ENCODE measurements around the gene COL7A1. TPM values are rescaled to one million over a fixed set of nuclear protein-coding genes. Genes with fewer than 3 reads are reported as not detected.
"Not testable (repeated sequence)": the region's sequence is repeated elsewhere in the genome, so short reads cannot be mapped to it uniquely, and the experiment has no call there.

The COL7A1 gene
- total RNA-seq, 1 donor from 2014 or later, result 2.1 TPM

DNA sequence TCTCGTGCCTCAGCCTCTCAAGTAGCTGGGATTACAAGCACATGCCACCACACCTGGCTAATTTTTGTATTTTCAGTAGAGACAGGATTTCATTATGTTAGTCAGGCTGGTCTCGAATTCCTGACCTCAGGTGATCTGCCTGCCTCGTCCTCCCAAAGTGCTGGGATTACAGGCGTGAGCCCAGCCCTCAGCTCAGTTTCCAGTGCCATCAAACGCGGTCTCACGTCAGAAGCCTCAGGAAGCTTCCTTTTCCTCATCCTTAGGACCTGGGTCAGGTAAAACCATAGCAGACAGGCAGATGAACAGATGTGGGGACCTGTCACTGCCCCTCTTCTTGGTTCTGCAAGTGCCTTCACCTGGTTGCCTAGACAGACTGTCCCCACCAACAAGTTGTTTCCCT is 43.5 kb downstream of the COL7A1 start:
- peaks cover 9 to 12% (median 10%) of the 10 kb centered on the region in 3 donors for H3K4me1 ChIP-seq (ENCODE audit: control insufficient read depth in 3 of 3, insufficient read depth in 3 of 3, low read length in 3 of 3)
- H3K9ac ChIP-seq (ENCODE audit: low read depth in 1 of 3, low read length in 3 of 3); H3K4me3 ChIP-seq (ENCODE audit: low read length in 3 of 3); H3K27ac ChIP-seq (ENCODE audit: low read depth, low read length); H3K9me3 ChIP-seq (ENCODE audit: control insufficient read depth in 3 of 3, low read length in 3 of 3); H3K36me3 ChIP-seq (ENCODE audit: control insufficient read depth in 3 of 3, insufficient read depth in 3 of 3, low read length in 3 of 3); H3K27me3 ChIP-seq (ENCODE audit: control insufficient read depth in 3 of 3, insufficient read depth in 3 of 3, low read length in 3 of 3): not testable (repeated sequence)

DNA sequence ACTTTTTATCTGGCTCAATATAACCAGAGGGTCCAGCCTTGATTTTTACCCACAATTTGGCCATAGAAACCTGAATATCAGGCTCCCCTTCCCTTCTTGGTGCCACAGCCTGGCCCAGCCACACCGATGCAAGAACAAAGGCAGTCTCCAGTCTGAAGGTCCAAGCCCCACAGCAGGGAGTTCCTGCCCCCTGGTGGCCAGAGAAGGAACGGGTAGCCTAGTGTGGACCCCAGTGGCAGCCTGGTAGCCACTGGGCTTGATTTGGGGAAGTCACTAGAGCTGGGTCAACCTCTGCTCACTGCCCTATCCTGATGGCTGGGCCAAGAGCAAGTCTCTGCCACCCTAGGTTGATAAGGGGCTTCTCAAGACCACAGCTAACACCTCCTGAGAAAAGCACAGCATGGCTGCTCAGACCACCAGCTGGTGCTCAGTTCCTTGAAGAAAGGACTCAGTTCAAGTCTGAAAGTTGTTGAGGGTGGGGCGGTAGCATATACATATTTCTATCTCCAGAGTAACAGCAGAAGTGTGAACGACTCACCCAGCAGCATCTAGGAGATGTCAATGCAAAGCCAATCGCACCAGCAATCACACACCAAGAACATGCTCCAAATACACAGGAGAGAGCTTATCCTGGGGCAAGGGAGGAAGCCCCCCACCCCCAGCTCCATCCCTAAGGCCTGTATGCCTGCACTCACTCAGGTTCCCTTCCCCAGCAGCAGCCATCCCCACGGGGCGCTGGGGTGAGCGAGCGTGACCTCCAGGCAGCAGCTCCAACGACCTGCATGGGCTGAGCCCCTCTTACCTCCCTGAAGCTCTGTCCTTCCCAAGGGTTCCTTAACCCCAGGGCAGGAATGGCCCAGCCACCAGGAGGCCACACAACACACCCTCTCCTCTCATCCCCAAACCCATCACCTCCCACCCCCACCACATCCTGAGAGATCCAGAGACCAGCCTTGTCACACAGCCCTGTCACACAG is 46.1 kb downstream of the COL7A1 start:
- Histone ChIP-seq H3K27ac (ENCODE audit: low read depth, low read length) (no peak overlapping the region), H3K4me1 (ENCODE audit: control insufficient read depth in 3 of 3, insufficient read depth in 3 of 3, low read length in 3 of 3) (peaks cover 0 to 6% (median 5%) of the 10 kb centered on the region in 3 donors), H3K9ac (ENCODE audit: low read depth in 1 of 3, low read length in 3 of 3) (peak overlapping the region in 2 of 3 donors; percentile 10 to 43), H3K36me3 (ENCODE audit: control insufficient read depth in 3 of 3, insufficient read depth in 3 of 3, low read length in 3 of 3) (peaks cover 2 to 11% (median 5%) of the 10 kb centered on the region in 3 donors), H3K27me3 (ENCODE audit: control insufficient read depth in 3 of 3, insufficient read depth in 3 of 3, low read length in 3 of 3) (no peaks in the 10 kb centered on the region), H3K9me3 (ENCODE audit: control insufficient read depth in 3 of 3, low read length in 3 of 3) (no peaks in the 10 kb centered on the region), H3K4me3 (ENCODE audit: low read length in 3 of 3) (no peak overlapping the region)

DNA sequence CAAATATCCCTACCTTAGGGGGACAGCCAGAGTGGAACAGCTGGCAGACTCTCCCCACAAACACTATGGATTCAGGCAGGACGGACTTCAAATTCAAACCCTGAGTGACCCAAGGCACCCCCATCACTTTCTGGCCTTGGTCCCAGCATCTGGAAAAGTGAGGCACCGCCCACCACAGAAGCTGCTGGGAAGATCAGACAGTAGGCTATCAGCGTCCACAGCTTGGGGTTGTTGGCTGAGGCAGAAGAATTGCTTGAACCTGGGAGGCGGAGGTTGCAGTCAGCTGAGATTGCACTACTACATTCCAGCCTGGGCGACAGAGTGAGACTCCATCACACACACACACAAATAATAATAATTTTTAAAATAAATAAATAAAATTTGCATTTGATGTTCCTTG is 47.0 kb downstream of the COL7A1 start:
- peaks cover 6 to 12% (median 11%) of the 10 kb centered on the region in 3 donors for H3K4me1 ChIP-seq (ENCODE audit: control insufficient read depth in 3 of 3, insufficient read depth in 3 of 3, low read length in 3 of 3)
- no peak overlapping the region for H3K4me3 ChIP-seq (ENCODE audit: low read length in 3 of 3)
- H3K9ac ChIP-seq (ENCODE audit: low read depth in 1 of 3, low read length in 3 of 3), result no peak overlapping the region
- H3K36me3 ChIP-seq (ENCODE audit: control insufficient read depth in 3 of 3, insufficient read depth in 3 of 3, low read length in 3 of 3), result peaks cover 2 to 11% (median 5%) of the 10 kb centered on the region in 3 donors
- no peak overlapping the region for H3K27ac ChIP-seq (ENCODE audit: low read depth, low read length)
- H3K27me3 ChIP-seq (ENCODE audit: control insufficient read depth in 3 of 3, insufficient read depth in 3 of 3, low read length in 3 of 3), result no peaks in the 10 kb centered on the region
- no peaks in the 10 kb centered on the region for H3K9me3 ChIP-seq (ENCODE audit: control insufficient read depth in 3 of 3, low read length in 3 of 3)

- Histone ChIP-seq H3K27me3 (ENCODE audit: control insufficient read depth in 3 of 3, insufficient read depth in 3 of 3, low read length in 3 of 3) (no peaks in the 10 kb centered on the region), H3K27ac (ENCODE audit: low read depth, low read length) (no peak overlapping the region), H3K4me1 (ENCODE audit: control insufficient read depth in 3 of 3, insufficient read depth in 3 of 3, low read length in 3 of 3) (peaks cover 12 to 17% (median 16%) of the 10 kb centered on the region in 3 donors), H3K4me3 (ENCODE audit: low read length in 3 of 3) (no peak overlapping the region), H3K9me3 (ENCODE audit: control insufficient read depth in 3 of 3, low read length in 3 of 3) (no peaks in the 10 kb centered on the region), H3K36me3 (ENCODE audit: control insufficient read depth in 3 of 3, insufficient read depth in 3 of 3, low read length in 3 of 3) (peaks cover 2 to 11% (median 5%) of the 10 kb centered on the region in 3 donors), H3K9ac (ENCODE audit: low read depth in 1 of 3, low read length in 3 of 3) (no peak overlapping the region)
These were observed 48.8 kb downstream of the COL7A1 start for GRCh38 chr3:48546203-48546829.

- Histone ChIP-seq H3K27me3 (ENCODE audit: control insufficient read depth in 3 of 3, insufficient read depth in 3 of 3, low read length in 3 of 3) (no peaks in the 10 kb centered on the region), H3K4me3 (ENCODE audit: low read length in 3 of 3) (no peak overlapping the region), H3K9ac (ENCODE audit: low read depth in 1 of 3, low read length in 3 of 3) (no peak overlapping the region), H3K9me3 (ENCODE audit: control insufficient read depth in 3 of 3, low read length in 3 of 3) (no peaks in the 10 kb centered on the region), H3K27ac (ENCODE audit: low read depth, low read length) (no peak overlapping the region), H3K4me1 (ENCODE audit: control insufficient read depth in 3 of 3, insufficient read depth in 3 of 3, low read length in 3 of 3) (peaks cover 12 to 17% (median 16%) of the 10 kb centered on the region in 3 donors), H3K36me3 (ENCODE audit: control insufficient read depth in 3 of 3, insufficient read depth in 3 of 3, low read length in 3 of 3) (peaks cover 4 to 15% (median 9%) of the 10 kb centered on the region in 3 donors)
These were observed 51.0 kb downstream of the COL7A1 start for GRCh38 chr3:48544141-48544540.

- Histone ChIP-seq H3K4me1 (ENCODE audit: control insufficient read depth in 3 of 3, insufficient read depth in 3 of 3, low read length in 3 of 3) (peaks cover 11 to 13% (median 12%) of the 10 kb centered on the region in 3 donors), H3K36me3 (ENCODE audit: control insufficient read depth in 3 of 3, insufficient read depth in 3 of 3, low read length in 3 of 3) (peaks cover 9 to 17% (median 11%) of the 10 kb centered on the region in 3 donors), H3K4me3 (ENCODE audit: low read length in 3 of 3) (peak overlapping the region in 1 of 3 donors; percentile 41), H3K9ac (ENCODE audit: low read depth in 1 of 3, low read length in 3 of 3) (no peak overlapping the region), H3K9me3 (ENCODE audit: control insufficient read depth in 3 of 3, low read length in 3 of 3) (no peaks in the 10 kb centered on the region), H3K27me3 (ENCODE audit: control insufficient read depth in 3 of 3, insufficient read depth in 3 of 3, low read length in 3 of 3) (no peaks in the 10 kb centered on the region), H3K27ac (ENCODE audit: low read depth, low read length) (peak overlapping the region; percentile 58)
These were observed 51.8 kb downstream of the COL7A1 start for GRCh38 chr3:48543271-48543866.

- Histone ChIP-seq H3K4me1 (ENCODE audit: control insufficient read depth in 3 of 3, insufficient read depth in 3 of 3, low read length in 3 of 3) (peaks cover 8 to 9% (median 9%) of the 10 kb centered on the region in 3 donors), H3K36me3 (ENCODE audit: control insufficient read depth in 3 of 3, insufficient read depth in 3 of 3, low read length in 3 of 3) (peaks cover 20 to 33% (median 29%) of the 10 kb centered on the region in 3 donors), H3K9ac (ENCODE audit: low read depth in 1 of 3, low read length in 3 of 3) (no peak overlapping the region), H3K9me3 (ENCODE audit: control insufficient read depth in 3 of 3, low read length in 3 of 3) (no peaks in the 10 kb centered on the region), H3K4me3 (ENCODE audit: low read length in 3 of 3) (no peak overlapping the region), H3K27me3 (ENCODE audit: control insufficient read depth in 3 of 3, insufficient read depth in 3 of 3, low read length in 3 of 3) (no peaks in the 10 kb centered on the region), H3K27ac (ENCODE audit: low read depth, low read length) (no peak overlapping the region)
These were observed 56.7 kb downstream of the COL7A1 start for GRCh38 chr3:48538451-48538850.

DNA sequence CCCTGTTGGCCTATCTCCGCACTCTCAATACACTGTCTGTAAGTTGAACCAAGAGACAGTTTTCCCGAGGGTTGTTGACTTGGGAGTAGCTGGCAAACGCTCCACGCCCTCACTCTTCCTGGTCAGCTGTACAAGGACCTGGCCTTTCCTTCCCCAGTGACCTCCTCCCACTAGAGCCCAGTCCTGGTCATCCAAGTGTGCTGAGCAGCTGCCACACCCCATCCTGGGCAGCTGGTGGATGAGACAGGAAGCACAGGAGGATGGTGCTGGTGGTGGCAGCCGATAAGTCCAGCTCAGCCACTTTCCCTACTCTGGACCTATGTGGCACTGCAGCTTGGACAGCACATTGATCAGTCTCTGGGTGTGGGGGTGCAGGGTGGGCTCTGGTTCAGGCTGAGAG is 58.3 kb downstream of the COL7A1 start:
- peaks cover 20 to 40% (median 29%) of the 10 kb centered on the region in 3 donors for H3K36me3 ChIP-seq (ENCODE audit: control insufficient read depth in 3 of 3, insufficient read depth in 3 of 3, low read length in 3 of 3)
- H3K27me3 ChIP-seq (ENCODE audit: control insufficient read depth in 3 of 3, insufficient read depth in 3 of 3, low read length in 3 of 3), result no peaks in the 10 kb centered on the region
- no peak overlapping the region for H3K4me3 ChIP-seq (ENCODE audit: low read length in 3 of 3)
- H3K9ac ChIP-seq (ENCODE audit: low read depth in 1 of 3, low read length in 3 of 3), result no peak overlapping the region
- no peaks in the 10 kb centered on the region for H3K4me1 ChIP-seq (ENCODE audit: control insufficient read depth in 3 of 3, insufficient read depth in 3 of 3, low read length in 3 of 3)
- no peaks in the 10 kb centered on the region for H3K9me3 ChIP-seq (ENCODE audit: control insufficient read depth in 3 of 3, low read length in 3 of 3)
- H3K27ac ChIP-seq (ENCODE audit: low read depth, low read length), result no peak overlapping the region

DNA sequence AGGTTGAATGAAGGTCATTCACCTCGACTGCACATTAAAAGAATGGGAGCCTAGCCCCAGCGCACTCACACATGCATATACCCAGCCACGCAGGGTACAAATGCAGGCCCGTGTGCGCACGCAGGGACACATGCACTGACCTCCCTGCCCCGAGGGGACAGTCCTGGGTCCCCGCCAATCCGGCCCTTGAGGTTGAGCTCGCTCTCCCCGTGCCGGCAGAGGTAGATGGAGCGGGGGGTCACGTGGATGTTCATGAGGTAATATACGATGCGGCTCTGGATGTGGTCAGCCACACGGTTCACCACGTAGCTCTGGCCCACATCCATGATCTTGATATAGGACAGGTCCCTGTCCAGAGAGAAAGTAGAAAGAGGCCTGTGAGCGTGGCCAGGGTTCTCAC is 59.0 kb downstream of the COL7A1 start:
- no peak overlapping the region for H3K4me3 ChIP-seq (ENCODE audit: low read length in 3 of 3)
- H3K4me1 ChIP-seq (ENCODE audit: control insufficient read depth in 3 of 3, insufficient read depth in 3 of 3, low read length in 3 of 3), result no peaks in the 10 kb centered on the region
- H3K9me3 ChIP-seq (ENCODE audit: control insufficient read depth in 3 of 3, low read length in 3 of 3), result no peaks in the 10 kb centered on the region
- no peak overlapping the region for H3K9ac ChIP-seq (ENCODE audit: low read depth in 1 of 3, low read length in 3 of 3)
- no peak overlapping the region for H3K27ac ChIP-seq (ENCODE audit: low read depth, low read length)
- H3K36me3 ChIP-seq (ENCODE audit: control insufficient read depth in 3 of 3, insufficient read depth in 3 of 3, low read length in 3 of 3), result peaks cover 20 to 40% (median 29%) of the 10 kb centered on the region in 3 donors
- H3K27me3 ChIP-seq (ENCODE audit: control insufficient read depth in 3 of 3, insufficient read depth in 3 of 3, low read length in 3 of 3), result no peaks in the 10 kb centered on the region
